Liver (tissue), 9 donors: ENCODE results near the gene NEUROG1. TPM values are rescaled to one million over a fixed set of nuclear protein-coding genes. Genes with fewer than 3 reads are reported as not detected.

Source experiments
- DNase-seq: peaks from one replicate; pipeline ENCODE4 v3.0.0-alpha.2; 2017; ENCODE audit warnings: low spot score
- H3K27ac ChIP-seq, 2 donors: one replicate each; pipeline ENCODE4 v1.7.0; 2013; ENCODE audit warnings: inconsistent platforms in 2 of 2, low read length in 2 of 2, control low read depth in 1 of 2, low read depth in 1 of 2, mild to moderate bottlenecking in 1 of 2
- H3K27me3 ChIP-seq, 4 donors: one replicate each; pipeline versions ENCODE4 v1.6.1 to v1.7.0; 2013; ENCODE audit warnings: low read length in 3 of 4, inconsistent platforms in 1 of 4, mild to moderate bottlenecking in 1 of 4, moderate library complexity in 1 of 4; ENCODE audit not compliant: control insufficient read depth in 4 of 4, insufficient read depth in 4 of 4
- H3K36me3 ChIP-seq, 4 donors: one replicate each; pipeline versions ENCODE4 v1.6.1 to v1.7.0; 2013; ENCODE audit warnings: low read length in 3 of 4, mild to moderate bottlenecking in 3 of 4, low read depth in 1 of 4, moderate library complexity in 1 of 4; ENCODE audit not compliant: control insufficient read depth in 4 of 4, insufficient read depth in 3 of 4
- H3K4me1 ChIP-seq, 4 donors: one replicate each; pipeline versions ENCODE4 v1.6.1 to v1.7.0; 2013; ENCODE audit warnings: low read length in 3 of 4, mild to moderate bottlenecking in 3 of 4, moderate library complexity in 1 of 4; ENCODE audit not compliant: control insufficient read depth in 4 of 4, insufficient read depth in 4 of 4
- H3K4me3 ChIP-seq, 3 donors: one replicate each; pipeline versions ENCODE4 v1.6.1 to v1.7.0; 2013; ENCODE audit warnings: low read length in 3 of 3, control low read depth in 1 of 3, low read depth in 1 of 3, mild to moderate bottlenecking in 1 of 3
- H3K9ac ChIP-seq, 2 donors: one replicate each; pipeline ENCODE4 v1.7.0; 2013; ENCODE audit warnings: low read length in 2 of 2, mild to moderate bottlenecking in 2 of 2, moderate library complexity in 2 of 2, control low read depth in 1 of 2, low read depth in 1 of 2
- H3K9me3 ChIP-seq, 4 donors: one replicate each; pipeline versions ENCODE4 v1.6.1 to v1.7.0; 2013; ENCODE audit warnings: low read length in 3 of 4; ENCODE audit not compliant: control insufficient read depth in 4 of 4
- CTCF ChIP-seq: fragments of 150-350 bp; IDR thresholded peaks from 2 replicates; pipeline ENCODE4 v1.5.1; 2017; ENCODE audit warnings: improper control_type of control experiment, low read depth, low read length; ENCODE audit not compliant: missing input control
- EGR1 ChIP-seq, 2 donors: IDR thresholded peaks; 2 replicates each; pipeline ENCODE4 v1.6.1; 2016 to 2018; ENCODE audit warnings: antibody characterized with exemption in 2 of 2, low read depth in 2 of 2
- FOXA1 ChIP-seq: IDR thresholded peaks from 2 replicates; pipeline ENCODE4 v1.6.1; 2016; ENCODE audit warnings: antibody characterized with exemption
- FOXA2 ChIP-seq: IDR thresholded peaks from 2 replicates; pipeline ENCODE4 v1.6.1; 2016; ENCODE audit warnings: antibody characterized with exemption
- GABPA ChIP-seq, 2 donors: IDR thresholded peaks in 1 of 2; conservative IDR thresholded peaks in 1 of 2; 2 replicates each; pipeline ENCODE4 v1.6.1; 2016; ENCODE audit warnings: antibody characterized with exemption in 2 of 2, mild to moderate bottlenecking in 1 of 2, moderate library complexity in 1 of 2
- HNF4A ChIP-seq, 2 donors: conservative IDR thresholded peaks; 2 replicates each; pipeline ENCODE4 v1.6.1; 2016; ENCODE audit warnings: antibody characterized with exemption in 2 of 2, mild to moderate bottlenecking in 2 of 2
- HNF4G ChIP-seq: IDR thresholded peaks from 2 replicates; pipeline ENCODE4 v1.6.1; 2016; ENCODE audit warnings: antibody characterized with exemption
- JUND ChIP-seq, 2 donors: IDR thresholded peaks; 2 replicates each; pipeline ENCODE4 v1.6.1; 2016; ENCODE audit warnings: antibody characterized with exemption in 2 of 2
- RAD21 ChIP-seq, 2 donors: IDR thresholded peaks; 2 replicates each; pipeline ENCODE4 v1.6.1; 2016; ENCODE audit warnings: antibody characterized with exemption in 2 of 2, mild to moderate bottlenecking in 2 of 2
- RXRA ChIP-seq, 2 donors: IDR thresholded peaks; 2 replicates each; pipeline ENCODE4 v1.6.1; 2017 to 2018; ENCODE audit warnings: antibody characterized with exemption in 2 of 2, mild to moderate bottlenecking in 1 of 2
- SP1 ChIP-seq: IDR thresholded peaks from 2 replicates; pipeline ENCODE4 v1.6.1; 2018; ENCODE audit warnings: antibody characterized with exemption, mild to moderate bottlenecking
- TAF1 ChIP-seq: conservative IDR thresholded peaks from 2 replicates; pipeline ENCODE4 v1.6.1; 2016; ENCODE audit warnings: antibody characterized with exemption, mild to moderate bottlenecking
- YY1 ChIP-seq: IDR thresholded peaks from 2 replicates; pipeline ENCODE4 v1.6.1; 2016; ENCODE audit warnings: antibody characterized with exemption, mild to moderate bottlenecking
- ZBTB33 ChIP-seq: IDR thresholded peaks from 2 replicates; pipeline ENCODE4 v1.6.1; 2016; ENCODE audit warnings: antibody characterized with exemption
- WGBS: extraction: QIAGEN DNeasy Blood & Tissue Kit; methylation state at CpG from one replicate; pipeline ENCODE4 v1.1.7; 2013; 5-methylcytosine and 5-hydroxymethylcytosine counted together
- polyA plus RNA-seq, 2 donors: library from polyadenylated mRNA; stranded (reverse) in 1 of 2; unstranded in 1 of 2; fragments of 200-250 nt in 1 of 2; fragments of >200 nt in 1 of 2; fragmentation: Nextera tagmentation in 1 of 2; extraction: Ambion mirVana in 1 of 2; gene quantifications; one replicate each; pipeline versions ENCODE4 v1.2.1 to v1.2.3, GENCODE V29; 2013 to 2015
- total RNA-seq, 2 donors: library from RNA; depleted of rRNA; stranded (reverse); fragments of >200 nt; gene quantifications; one replicate each; pipeline ENCODE4 v1.2.3, GENCODE V29; 2014
- TF ChIP-seq, protein P1 (sequence below): IDR thresholded peaks from 2 replicates; pipeline ENCODE4 v1.6.1; 2016; ENCODE audit warnings: antibody characterized with exemption
- TF ChIP-seq, protein P2 (sequence below): IDR thresholded peaks from 2 replicates; pipeline ENCODE4 v1.6.1; 2016; ENCODE audit warnings: antibody characterized with exemption, mild to moderate bottlenecking
- TF ChIP-seq, protein P3 (sequence below): IDR thresholded peaks from 2 replicates; pipeline ENCODE4 v1.6.1; 2016; ENCODE audit warnings: antibody characterized with exemption
- donor health status: healthy.
- donor health status: healthy.
- donor health status: healthy.
- donor health status: healthy.
- donor health status: healthy.

Gene NEUROG1
- total and polyA plus RNA-seq, 4 donors, result not detected

GRCh38 chr5:135533794-135534193 lies 2.0 kb downstream of the NEUROG1 start:
- no peak for TF ChIP-seq GABPA (IDR thresholded peaks at IDR 0.05 in 1 of 2, conservative IDR thresholded peaks at IDR 0.05 in 1 of 2)
- TF ChIP-seq FOXA1, result no peak
- no peak for TF ChIP-seq RXRA (IDR thresholded peaks at IDR 0.05)
- TF ChIP-seq JUND (IDR thresholded peaks at IDR 0.05), result no peak
- TF ChIP-seq, protein P1, sequence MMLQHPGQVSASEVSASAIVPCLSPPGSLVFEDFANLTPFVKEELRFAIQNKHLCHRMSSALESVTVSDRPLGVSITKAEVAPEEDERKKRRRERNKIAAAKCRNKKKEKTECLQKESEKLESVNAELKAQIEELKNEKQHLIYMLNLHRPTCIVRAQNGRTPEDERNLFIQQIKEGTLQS, result no peak
- TF ChIP-seq ZBTB33, result no peak
- TF ChIP-seq, protein P2, sequence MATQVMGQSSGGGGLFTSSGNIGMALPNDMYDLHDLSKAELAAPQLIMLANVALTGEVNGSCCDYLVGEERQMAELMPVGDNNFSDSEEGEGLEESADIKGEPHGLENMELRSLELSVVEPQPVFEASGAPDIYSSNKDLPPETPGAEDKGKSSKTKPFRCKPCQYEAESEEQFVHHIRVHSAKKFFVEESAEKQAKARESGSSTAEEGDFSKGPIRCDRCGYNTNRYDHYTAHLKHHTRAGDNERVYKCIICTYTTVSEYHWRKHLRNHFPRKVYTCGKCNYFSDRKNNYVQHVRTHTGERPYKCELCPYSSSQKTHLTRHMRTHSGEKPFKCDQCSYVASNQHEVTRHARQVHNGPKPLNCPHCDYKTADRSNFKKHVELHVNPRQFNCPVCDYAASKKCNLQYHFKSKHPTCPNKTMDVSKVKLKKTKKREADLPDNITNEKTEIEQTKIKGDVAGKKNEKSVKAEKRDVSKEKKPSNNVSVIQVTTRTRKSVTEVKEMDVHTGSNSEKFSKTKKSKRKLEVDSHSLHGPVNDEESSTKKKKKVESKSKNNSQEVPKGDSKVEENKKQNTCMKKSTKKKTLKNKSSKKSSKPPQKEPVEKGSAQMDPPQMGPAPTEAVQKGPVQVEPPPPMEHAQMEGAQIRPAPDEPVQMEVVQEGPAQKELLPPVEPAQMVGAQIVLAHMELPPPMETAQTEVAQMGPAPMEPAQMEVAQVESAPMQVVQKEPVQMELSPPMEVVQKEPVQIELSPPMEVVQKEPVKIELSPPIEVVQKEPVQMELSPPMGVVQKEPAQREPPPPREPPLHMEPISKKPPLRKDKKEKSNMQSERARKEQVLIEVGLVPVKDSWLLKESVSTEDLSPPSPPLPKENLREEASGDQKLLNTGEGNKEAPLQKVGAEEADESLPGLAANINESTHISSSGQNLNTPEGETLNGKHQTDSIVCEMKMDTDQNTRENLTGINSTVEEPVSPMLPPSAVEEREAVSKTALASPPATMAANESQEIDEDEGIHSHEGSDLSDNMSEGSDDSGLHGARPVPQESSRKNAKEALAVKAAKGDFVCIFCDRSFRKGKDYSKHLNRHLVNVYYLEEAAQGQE, result no peak
- TF ChIP-seq SP1, result no peak
- TF ChIP-seq YY1, result no peak
- TF ChIP-seq TAF1, result no peak
- TF ChIP-seq FOXA2, result no peak
- TF ChIP-seq HNF4G, result no peak
- TF ChIP-seq HNF4A (conservative IDR thresholded peaks at IDR 0.05), result no peak
- no peak for TF ChIP-seq RAD21 (IDR thresholded peaks at IDR 0.05)
- TF ChIP-seq CTCF, result no peak
- TF ChIP-seq EGR1 (IDR thresholded peaks at IDR 0.05; ENCODE audit: low read depth in 2 of 2), result no peak
- WGBS, result 17% methylated on average over 3 of the region's 3 CpGs
- no peak for DNase-seq
- Histone ChIP-seq H3K9me3 (peaks cover 0 to 11% (median 6%) of the 10 kb centered on the region in 4 donors), H3K4me1 (peaks cover 0 to 16% (median 7%) of the 10 kb centered on the region in 4 donors), H3K4me3 (no peak overlapping the region), H3K36me3 (no peaks in the 10 kb centered on the region), H3K27ac (no peak overlapping the region), H3K27me3 (peaks cover 8 to 19% (median 10%) of the 10 kb centered on the region in 4 donors), H3K9ac (no peak overlapping the region)

GRCh38 chr5:135533334-135533733 lies 2.4 kb downstream of the NEUROG1 start:
- Histone ChIP-seq H3K27ac (no peak overlapping the region), H3K36me3 (no peaks in the 10 kb centered on the region), H3K9ac (no peak overlapping the region), H3K4me1 (peaks cover 0 to 16% (median 7%) of the 10 kb centered on the region in 4 donors), H3K9me3 (peaks cover 0 to 11% (median 6%) of the 10 kb centered on the region in 4 donors), H3K27me3 (peaks cover 8 to 19% (median 10%) of the 10 kb centered on the region in 4 donors), H3K4me3 (no peak overlapping the region)
- WGBS, result 35% methylated on average over 3 of the region's 3 CpGs
- no peak for DNase-seq
- TF ChIP-seq TAF1, result no peak
- no peak for TF ChIP-seq GABPA (IDR thresholded peaks at IDR 0.05 in 1 of 2, conservative IDR thresholded peaks at IDR 0.05 in 1 of 2)
- no peak for TF ChIP-seq HNF4A (conservative IDR thresholded peaks at IDR 0.05)
- TF ChIP-seq JUND (IDR thresholded peaks at IDR 0.05), result no peak
- TF ChIP-seq ZBTB33, result no peak
- no peak for TF ChIP-seq FOXA1
- no peak for TF ChIP-seq SP1
- TF ChIP-seq CTCF, result no peak
- TF ChIP-seq HNF4G, result no peak
- TF ChIP-seq, protein P3, sequence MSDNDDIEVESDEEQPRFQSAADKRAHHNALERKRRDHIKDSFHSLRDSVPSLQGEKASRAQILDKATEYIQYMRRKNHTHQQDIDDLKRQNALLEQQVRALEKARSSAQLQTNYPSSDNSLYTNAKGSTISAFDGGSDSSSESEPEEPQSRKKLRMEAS, result no peak
- no peak for TF ChIP-seq RXRA (IDR thresholded peaks at IDR 0.05)
- TF ChIP-seq YY1, result no peak
- TF ChIP-seq RAD21 (IDR thresholded peaks at IDR 0.05), result no peak
- no peak for TF ChIP-seq FOXA2
- TF ChIP-seq, protein P1, result no peak
